ACC112 (cell line): ENCODE data around the gene RTN4RL1.

Experiments
- H2AFZ ChIP-seq: fragments of 200-600 bp; sonication (generic); one replicate; pipeline ENCODE4 v1.6.0; 2017; ENCODE audit warnings: antibody characterized with exemption, low read length; ENCODE audit not compliant: unreplicated experiment
- H3K27ac ChIP-seq: fragments of 200-600 bp; sonication (generic); 2 replicates; pipeline ENCODE4 v1.5.1; 2014; ENCODE audit warnings: low read depth, mild to moderate bottlenecking, antibody characterized with exemption, low read length, moderate library complexity
- H3K27me3 ChIP-seq: fragments of 200-600 bp; sonication (generic); 2 replicates; pipeline ENCODE4 v1.6.1; 2014; ENCODE audit warnings: mild to moderate bottlenecking, antibody characterized with exemption, low read length, moderate library complexity, mixed read lengths; ENCODE audit not compliant: insufficient read depth
- H3K36me3 ChIP-seq: fragments of 200-600 bp; sonication (generic); 2 replicates; pipeline ENCODE4 v1.6.1; 2016; ENCODE audit warnings: mild to moderate bottlenecking, antibody characterized with exemption, low read length, moderate library complexity, mixed read lengths; ENCODE audit not compliant: insufficient read depth
- H3K4me1 ChIP-seq: fragments of 200-600 bp; sonication (generic); one replicate; pipeline ENCODE4 v1.6.1; 2016; ENCODE audit warnings: low read length, mixed read lengths; ENCODE audit not compliant: insufficient read depth, unreplicated experiment, control insufficient read depth
- H3K4me3 ChIP-seq: fragments of 200-600 bp; sonication (generic); 2 replicates; pipeline ENCODE4 v1.5.1; 2014; ENCODE audit warnings: mild to moderate bottlenecking, low read depth, low read length
- H3K79me2 ChIP-seq: fragments of 200-600 bp; sonication (generic); one replicate; pipeline ENCODE4 v1.6.0; 2016; ENCODE audit warnings: low read length; ENCODE audit not compliant: control insufficient read depth, unreplicated experiment, insufficient read depth

The RTN4RL1 gene

GRCh38 chr17:1997927-1998742, 27.0 kb downstream of the RTN4RL1 start:
- Histone ChIP-seq H3K4me3 (peak overlapping the region; percentile 64), H3K27ac (no peak overlapping the region), H3K27me3 (peaks cover 22% of the 10 kb centered on the region), H2AFZ (no peak overlapping the region), H3K79me2 (no peaks in the 10 kb centered on the region), H3K36me3 (no peaks in the 10 kb centered on the region), H3K4me1 (no peaks in the 10 kb centered on the region)

DNA sequence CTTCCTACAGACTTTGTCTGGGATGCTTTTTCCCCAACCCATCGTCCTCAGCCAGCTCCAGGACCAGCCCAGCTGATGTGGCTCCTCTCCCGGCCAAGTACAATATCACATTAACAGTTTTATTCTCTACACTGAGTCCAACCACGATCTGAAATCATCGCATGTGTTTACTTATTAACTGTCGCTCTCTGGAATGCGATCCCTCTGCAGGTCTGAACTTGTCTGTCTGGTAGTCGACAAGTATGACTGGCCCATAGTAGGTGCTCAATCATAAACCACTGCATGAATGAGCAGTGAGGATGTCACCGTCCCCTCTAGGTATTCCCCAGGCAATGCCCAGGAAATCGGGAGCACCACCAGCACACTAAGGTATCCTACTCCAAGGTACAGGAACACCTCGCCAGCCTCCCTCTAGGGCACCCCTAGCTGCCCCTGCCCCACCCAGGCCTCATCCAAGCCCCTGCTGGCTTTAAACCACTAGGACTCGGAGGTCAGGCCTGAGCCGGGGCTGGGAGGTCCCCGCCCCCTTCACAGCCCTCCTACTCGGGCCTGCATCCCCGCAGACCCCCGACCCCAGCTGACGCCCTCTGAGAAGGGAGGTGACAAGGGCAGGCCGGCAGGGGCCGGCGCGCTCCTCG, 27.7 kb downstream of the RTN4RL1 start:
- Histone ChIP-seq H3K79me2 (no peaks in the 10 kb centered on the region), H3K4me1 (no peaks in the 10 kb centered on the region), H3K36me3 (no peaks in the 10 kb centered on the region), H3K27ac (no peak overlapping the region), H2AFZ (no peak overlapping the region), H3K27me3 (peaks cover 22% of the 10 kb centered on the region), H3K4me3 (no peak overlapping the region)

DNA sequence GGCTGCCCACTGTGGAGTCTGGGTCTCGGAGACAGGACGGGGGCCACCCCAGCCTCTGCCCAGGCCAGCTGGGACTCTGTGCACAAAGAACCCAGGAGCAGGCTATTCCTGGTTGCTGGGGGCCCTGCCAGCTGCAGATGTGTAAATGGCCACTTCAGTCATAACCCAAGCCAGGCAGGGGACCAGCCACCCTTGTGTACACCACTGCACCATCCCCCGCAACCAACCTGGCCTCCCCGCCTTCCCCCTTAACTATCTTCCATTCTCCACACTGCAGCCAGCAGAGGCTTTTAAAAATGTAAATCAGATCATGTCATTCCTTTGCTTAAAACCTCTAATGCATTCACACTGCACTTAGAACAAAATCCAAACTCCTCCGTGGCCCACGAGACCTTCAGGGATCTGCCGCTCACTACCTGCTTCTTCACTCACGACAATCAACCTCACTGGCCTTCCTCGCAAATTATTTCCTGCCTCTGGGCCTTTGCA, 28.3 kb downstream of the RTN4RL1 start:
- Histone ChIP-seq H3K36me3 (no peaks in the 10 kb centered on the region), H3K27me3 (peaks cover 22% of the 10 kb centered on the region), H2AFZ (no peak overlapping the region), H3K4me1 (no peaks in the 10 kb centered on the region), H3K4me3 (no peak overlapping the region), H3K27ac (no peak overlapping the region), H3K79me2 (no peaks in the 10 kb centered on the region)

GRCh38 chr17:1995907-1996799, 29.0 kb downstream of the RTN4RL1 start:
- Histone ChIP-seq H3K4me1 (no peaks in the 10 kb centered on the region), H2AFZ (no peak overlapping the region), H3K27ac (no peak overlapping the region), H3K4me3 (no peak overlapping the region), H3K79me2 (no peaks in the 10 kb centered on the region), H3K36me3 (no peaks in the 10 kb centered on the region), H3K27me3 (peaks cover 22% of the 10 kb centered on the region)

- no peak overlapping the region for H3K27ac ChIP-seq
- H3K79me2 ChIP-seq, result no peaks in the 10 kb centered on the region
- H3K4me1 ChIP-seq, result no peaks in the 10 kb centered on the region
- peaks cover 22% of the 10 kb centered on the region for H3K27me3 ChIP-seq
- H2AFZ ChIP-seq, result no peak overlapping the region
- no peaks in the 10 kb centered on the region for H3K36me3 ChIP-seq
- no peak overlapping the region for H3K4me3 ChIP-seq
Observed at GRCh38 chr17:1995321-1995892, 29.7 kb downstream of the RTN4RL1 start.

DNA sequence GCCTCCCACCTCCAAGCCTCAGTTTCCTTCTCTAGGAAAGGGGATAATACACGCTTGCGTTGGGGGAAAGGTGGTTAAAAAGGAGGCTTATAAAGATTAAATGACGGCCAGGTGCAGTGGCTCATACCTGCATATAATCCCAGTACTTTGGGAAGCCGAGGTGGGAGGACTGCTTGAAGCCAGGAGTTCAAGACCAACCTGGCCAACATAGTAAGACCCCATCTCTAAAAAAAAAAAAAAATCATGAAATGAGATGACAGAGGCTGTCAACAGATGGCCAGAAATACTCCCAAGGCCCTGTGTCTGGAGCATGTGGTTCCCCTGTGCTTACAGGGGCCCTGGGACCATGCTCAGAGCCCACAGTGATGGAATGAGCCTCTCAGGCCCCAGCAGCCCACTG, 30.4 kb downstream of the RTN4RL1 start:
- Histone ChIP-seq H3K4me3 (no peak overlapping the region), H3K27me3 (peaks cover 22% of the 10 kb centered on the region), H3K36me3 (no peaks in the 10 kb centered on the region), H2AFZ (no peak overlapping the region), H3K79me2 (no peaks in the 10 kb centered on the region), H3K4me1 (no peaks in the 10 kb centered on the region), H3K27ac (no peak overlapping the region)

DNA sequence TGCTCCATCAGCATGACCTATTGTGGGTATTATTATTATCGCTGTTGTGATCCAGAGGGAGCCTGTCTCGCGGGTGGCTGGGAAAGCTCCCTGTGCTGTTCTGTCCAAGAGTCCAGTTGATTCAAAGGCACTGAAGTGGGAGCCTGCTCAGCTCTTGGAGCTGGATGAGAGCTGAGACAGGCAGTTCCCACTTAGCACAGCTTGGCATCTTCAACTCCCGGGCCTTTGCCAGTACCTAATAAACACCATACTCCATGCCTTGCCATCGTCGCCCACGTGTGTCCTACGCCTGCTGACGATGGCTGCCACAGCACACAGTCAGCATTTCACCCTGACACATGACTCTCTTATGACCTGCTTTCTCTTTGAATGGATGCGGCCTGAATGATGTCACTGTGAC, 32.6 kb downstream of the RTN4RL1 start:
- Histone ChIP-seq H3K27ac (no peak overlapping the region), H3K4me3 (no peak overlapping the region)

GRCh38 chr17:1989135-1989534, 36.0 kb downstream of the RTN4RL1 start:
- Histone ChIP-seq H3K4me3 (peak overlapping the region; percentile 23; the same call in 1 of the 2 replicates), H2AFZ (no peak overlapping the region), H3K4me1 (peaks cover 7% of the 10 kb centered on the region), H3K27me3 (no peaks in the 10 kb centered on the region), H3K79me2 (no peaks in the 10 kb centered on the region), H3K27ac (peak overlapping the region; percentile 73), H3K36me3 (no peaks in the 10 kb centered on the region)

More for the DNA sequence above, 32.6 kb downstream of the RTN4RL1 start:
- H3K79me2 ChIP-seq, result no peaks in the 10 kb centered on the region
- no peaks in the 10 kb centered on the region for H3K36me3 ChIP-seq
- peaks cover 12% of the 10 kb centered on the region for H3K27me3 ChIP-seq
- H3K4me1 ChIP-seq, result peaks cover 7% of the 10 kb centered on the region
- no peak overlapping the region for H2AFZ ChIP-seq

- no peak overlapping the region for H2AFZ ChIP-seq
- no peaks in the 10 kb centered on the region; the same call in 1 of the 2 replicates for H3K27me3 ChIP-seq
- H3K27ac ChIP-seq, result no peak overlapping the region
- H3K4me3 ChIP-seq, result no peak overlapping the region
- no peaks in the 10 kb centered on the region for H3K36me3 ChIP-seq
- peaks cover 7% of the 10 kb centered on the region for H3K4me1 ChIP-seq
- no peaks in the 10 kb centered on the region for H3K79me2 ChIP-seq
Observed at GRCh38 chr17:1986783-1987451, 38.2 kb downstream of the RTN4RL1 start.

GRCh38 chr17:1985686-1986085, 39.4 kb downstream of the RTN4RL1 start:
- Histone ChIP-seq H2AFZ (no peak overlapping the region), H3K79me2 (no peaks in the 10 kb centered on the region), H3K27me3 (no peaks in the 10 kb centered on the region; the same call in 1 of the 2 replicates), H3K4me3 (no peak overlapping the region), H3K4me1 (peaks cover 7% of the 10 kb centered on the region), H3K27ac (no peak overlapping the region), H3K36me3 (no peaks in the 10 kb centered on the region)
